HG03280 (cell line): ENCODE measurements around the gene FRG2C.
"Not testable (repeated sequence)": the region's sequence is repeated elsewhere in the genome, so short reads cannot be mapped to it uniquely, and the experiment has no call there.

Experiments
- ATAC-seq: cut with Tn5 transposase; IDR thresholded peaks from one replicate; pipeline ENCODE4 v1.9.1; 2021; ENCODE audit warnings: mild to moderate bottlenecking, moderate library complexity; ENCODE audit not compliant: unreplicated experiment

Gene FRG2C

GRCh38 chr3:75669348-75670297 is 5.5 kb downstream of the FRG2C start:
- not testable (repeated sequence) for ATAC-seq

- not testable (repeated sequence) for ATAC-seq
Measured at GRCh38 chr3:75670298-75671286, 6.5 kb downstream of the FRG2C start.

- ATAC-seq: not testable (repeated sequence)
Measured at GRCh38 chr3:75671287-75672139, 7.4 kb downstream of the FRG2C start.

GRCh38 chr3:75672140-75672775 is 8.1 kb downstream of the FRG2C start:
- ATAC-seq: not testable (repeated sequence)

- not testable (repeated sequence) for ATAC-seq
Measured at GRCh38 chr3:75683965-75684364, 19.8 kb downstream of the FRG2C start.

GRCh38 chr3:75687323-75687722 is 23.2 kb downstream of the FRG2C start:
- ATAC-seq: no peak

GRCh38 chr3:75692061-75692460 is 27.9 kb downstream of the FRG2C start:
- ATAC-seq: no peak
